Astrocyte (in vitro differentiated cells and primary cell): ENCODE results near the gene KIRREL3. TPM values are rescaled to one million over a fixed set of nuclear protein-coding genes. Genes with fewer than 3 reads are reported as not detected.

ENCODE experiments used
- DNase-seq: peaks from one replicate; pipeline ENCODE4 v3.0.0-alpha.2; 2010; ENCODE audit warnings: low read depth
- FAIRE-seq: peaks from 2 replicates; lab custom pipeline; 2011; peaks lifted over from hg19 to GRCh38; lab: Jason Lieb, UNC
- H2AFZ ChIP-seq: 2 replicates; pipeline ENCODE4 v1.6.0; 2012; ENCODE audit warnings: low read depth, low read length, inconsistent platforms
- H3K27ac ChIP-seq: 2 replicates; pipeline ENCODE4 v1.5.1; 2011; ENCODE audit warnings: low read depth, low read length, inconsistent platforms
- H3K27me3 ChIP-seq: 2 replicates; pipeline ENCODE4 v1.6.0; 2011; ENCODE audit warnings: low read length, inconsistent platforms; ENCODE audit not compliant: insufficient read depth
- H3K36me3 ChIP-seq: 2 replicates; pipeline ENCODE4 v1.5.1; 2011; ENCODE audit warnings: low read length, inconsistent platforms; ENCODE audit not compliant: insufficient read depth
- H3K4me1 ChIP-seq: 2 replicates; pipeline ENCODE4 v1.5.1; 2011; ENCODE audit warnings: low read length, inconsistent platforms; ENCODE audit not compliant: insufficient read depth
- H3K4me2 ChIP-seq: 2 replicates; pipeline ENCODE4 v1.6.0; 2012; ENCODE audit warnings: low read length, inconsistent platforms
- H3K4me3 ChIP-seq: 2 replicates; pipeline ENCODE4 v1.5.1; 2011; ENCODE audit warnings: low read depth, mild to moderate bottlenecking, low read length, inconsistent platforms; ENCODE audit not compliant: insufficient read depth
- H3K79me2 ChIP-seq: 2 replicates; pipeline ENCODE4 v1.6.0; 2012; ENCODE audit warnings: mild to moderate bottlenecking, low read length, inconsistent platforms; ENCODE audit not compliant: insufficient read depth
- H3K9ac ChIP-seq: 2 replicates; pipeline ENCODE4 v1.6.0; 2012; ENCODE audit warnings: mild to moderate bottlenecking, low read length, inconsistent platforms
- H3K9me3 ChIP-seq: 2 replicates; pipeline ENCODE4 v1.5.1; 2012; ENCODE audit warnings: low read depth, mild to moderate bottlenecking, low read length, inconsistent platforms; ENCODE audit not compliant: insufficient read depth
- H4K20me1 ChIP-seq: 2 replicates; pipeline ENCODE4 v1.6.0; 2012; ENCODE audit warnings: low read length, inconsistent platforms; ENCODE audit not compliant: insufficient read depth
- H3K27ac Mint-ChIP-seq: one replicate; pipeline ENCODE4 v1.8.0; 2021; ENCODE audit warnings: mild to moderate bottlenecking, mixed read lengths; ENCODE audit not compliant: unreplicated experiment
- H3K27me3 Mint-ChIP-seq: one replicate; pipeline ENCODE4 v1.8.0; 2021; ENCODE audit warnings: low read depth, mixed read lengths; ENCODE audit not compliant: unreplicated experiment
- H3K36me3 Mint-ChIP-seq: one replicate; pipeline ENCODE4 v1.8.0; 2021; ENCODE audit warnings: low read depth, mixed read lengths; ENCODE audit not compliant: unreplicated experiment
- H3K4me1 Mint-ChIP-seq: one replicate; pipeline ENCODE4 v1.8.0; 2021; ENCODE audit warnings: low read depth, mixed read lengths; ENCODE audit not compliant: unreplicated experiment
- H3K4me3 Mint-ChIP-seq: one replicate; pipeline ENCODE4 v1.8.0; 2021; ENCODE audit warnings: mild to moderate bottlenecking, moderate library complexity, mixed read lengths; ENCODE audit not compliant: unreplicated experiment
- H3K9me3 Mint-ChIP-seq: one replicate; pipeline ENCODE4 v1.8.0; 2021; ENCODE audit warnings: mild to moderate bottlenecking, mixed read lengths; ENCODE audit not compliant: unreplicated experiment
- CTCF ChIP-seq: IDR thresholded peaks from 2 replicates; pipeline ENCODE4 v1.5.1; 2011; ENCODE audit warnings: low read depth, mild to moderate bottlenecking, inconsistent platforms, low read length, moderate library complexity; ENCODE audit not compliant: insufficient read depth
- EZH2 ChIP-seq: IDR thresholded peaks from 2 replicates; pipeline ENCODE4 v1.6.1; 2012; ENCODE audit warnings: mild to moderate bottlenecking, low read length, inconsistent platforms; ENCODE audit not compliant: insufficient read depth
- total RNA-seq: library from RNA; stranded (reverse); gene quantifications from 2 replicates; pipeline ENCODE4 v1.2.1, GENCODE V29; 2021

KIRREL3 gene
- total RNA-seq, 1 donor from 2014 or later = 0.91 TPM

GRCh38 chr11:126385991-126386728 lies 614.4 kb downstream of the KIRREL3 start:
- Histone ChIP-seq H3K9me3 (no peaks in the 10 kb centered on the region), H4K20me1 (peaks cover 25% of the 10 kb centered on the region), H3K4me2 (no peak overlapping the region), H3K27me3 (no peaks in the 10 kb centered on the region), H3K36me3 (no peaks in the 10 kb centered on the region), H3K27ac (no peak overlapping the region), H3K4me1 (no peaks in the 10 kb centered on the region), H2AFZ (no peak overlapping the region), H3K9ac (no peak overlapping the region), H3K4me3 (no peak overlapping the region), H3K79me2 (no peaks in the 10 kb centered on the region)
- no peak overlapping the region for H3K27ac Mint-ChIP-seq
- FAIRE-seq = no peak
- H3K36me3 Mint-ChIP-seq = no peaks in the 10 kb centered on the region
- no peaks in the 10 kb centered on the region for H3K4me1 Mint-ChIP-seq
- no peak for DNase-seq
- no peak overlapping the region for H3K4me3 Mint-ChIP-seq
- no peaks in the 10 kb centered on the region for H3K27me3 Mint-ChIP-seq
- TF ChIP-seq CTCF (no peak), EZH2 (no peak)
- no peaks in the 10 kb centered on the region for H3K9me3 Mint-ChIP-seq

GRCh38 chr11:126384449-126385070 lies 616.0 kb downstream of the KIRREL3 start:
- no peak overlapping the region for H3K27ac ChIP-seq
- H3K79me2 ChIP-seq = no peaks in the 10 kb centered on the region
- no peak overlapping the region for H3K4me3 ChIP-seq
- FAIRE-seq (no peak), DNase-seq (no peak)
- H3K36me3 ChIP-seq = no peaks in the 10 kb centered on the region
- H3K4me3 Mint-ChIP-seq = no peak overlapping the region
- H3K4me2 ChIP-seq = no peak overlapping the region
- no peak overlapping the region for H3K9ac ChIP-seq
- no peaks in the 10 kb centered on the region for H3K9me3 Mint-ChIP-seq
- H3K27ac Mint-ChIP-seq = no peak overlapping the region
- no peaks in the 10 kb centered on the region for H3K27me3 Mint-ChIP-seq
- no peaks in the 10 kb centered on the region for H3K4me1 ChIP-seq
- H3K4me1 Mint-ChIP-seq = no peaks in the 10 kb centered on the region
- H3K36me3 Mint-ChIP-seq = no peaks in the 10 kb centered on the region
- no peaks in the 10 kb centered on the region for H3K27me3 ChIP-seq
- TF ChIP-seq EZH2 (no peak), CTCF (no peak)
- H2AFZ ChIP-seq = no peak overlapping the region
- no peaks in the 10 kb centered on the region for H3K9me3 ChIP-seq
- peaks cover 28% of the 10 kb centered on the region for H4K20me1 ChIP-seq
